ENCODE results near the gene ADCK2.

DNA sequence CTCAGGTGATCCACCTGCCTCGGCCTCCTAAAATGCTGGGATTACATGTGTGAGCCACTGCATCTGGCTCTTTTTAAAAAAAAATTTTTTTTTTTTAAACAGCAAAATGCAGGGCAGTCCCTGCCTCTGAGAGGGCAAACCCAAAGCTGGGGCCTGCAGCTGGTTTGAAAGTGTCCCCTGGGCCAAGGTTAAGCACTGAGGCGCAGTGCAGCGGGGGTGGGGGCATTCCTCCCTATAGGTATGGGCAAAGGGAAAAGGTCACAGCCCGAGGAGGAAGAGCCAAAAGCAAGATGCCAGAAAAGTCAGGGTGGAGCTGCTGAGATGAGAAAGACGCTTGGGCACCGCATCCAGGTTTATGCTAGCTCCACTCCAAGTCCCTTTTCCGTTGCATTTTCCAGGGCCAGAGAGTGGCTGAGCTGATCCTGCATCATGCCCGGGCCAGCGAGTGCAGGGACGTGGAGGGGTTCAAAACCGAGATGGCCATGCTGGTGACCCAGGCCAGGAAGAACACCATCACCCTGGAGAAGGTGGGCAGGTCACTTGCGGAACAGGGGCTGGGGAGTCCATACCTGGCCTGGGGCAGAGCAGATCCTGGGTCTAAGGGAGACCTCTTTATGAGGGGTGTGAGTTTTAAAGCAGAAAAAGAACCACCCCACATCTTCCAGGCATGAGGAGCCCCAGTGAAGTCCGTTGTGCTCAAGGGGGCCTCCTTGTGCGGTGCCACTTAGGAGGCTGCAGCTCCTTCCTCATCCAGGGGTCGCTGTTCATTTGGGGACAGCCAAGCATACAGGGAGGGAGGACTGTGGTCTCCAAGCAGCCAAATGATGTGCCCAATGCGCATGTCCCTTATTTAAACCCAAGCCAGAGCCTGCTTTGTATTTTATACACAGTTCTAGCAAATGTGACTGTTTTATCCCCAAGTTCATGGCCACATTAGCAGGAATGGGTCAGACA is 16.7 kb downstream of the ADCK2 start:
- TF ChIP-seq BCL3 (IDR thresholded peaks at IDR 0.05; ENCODE audit: borderline replicate concordance, insufficient read depth, low read depth, low read length, poor library complexity, severe bottlenecking): no peak
- no peak for TF ChIP-seq CTCF (IDR thresholded peaks at IDR 0.05 in 2 of 3, conservative IDR thresholded peaks at IDR 0.05 in 1 of 3; ENCODE audit: control insufficient read depth in 2 of 3, extremely low read depth in 1 of 3, insufficient read depth in 1 of 3, low read depth in 3 of 3, low read length in 3 of 3)
- no peak for TF ChIP-seq EZH2 (IDR thresholded peaks at IDR 0.05; ENCODE audit: borderline replicate concordance, control insufficient read depth, low read depth, low read length)
- TF ChIP-seq USF2 (IDR thresholded peaks at IDR 0.05; ENCODE audit: borderline replicate concordance, low read depth, low read length): no peak
- no peak for TF ChIP-seq MYB (IDR thresholded peaks at IDR 0.05; ENCODE audit: borderline replicate concordance, low read depth, low read length)
- no peak for TF ChIP-seq SUZ12 (IDR thresholded peaks at IDR 0.05; ENCODE audit: unreplicated experiment)
- TF ChIP-seq RAD21 (IDR thresholded peaks at IDR 0.05; ENCODE audit: insufficient read depth, low read depth, low read length): no peak
- TF ChIP-seq POLR2AphosphoS5 (IDR thresholded peaks at IDR 0.05; ENCODE audit: low read length): no peak
- TF ChIP-seq FOS (IDR thresholded peaks at IDR 0.05; ENCODE audit: borderline replicate concordance, extremely low read depth, insufficient read length): no peak
- TF ChIP-seq MTA2 (IDR thresholded peaks at IDR 0.05; ENCODE audit: low read depth): no peak

Data from GM12878 (cell line).